ENCODE results near the gene TMC7. TPM values are rescaled to one million over a fixed set of nuclear protein-coding genes. Genes with fewer than 3 reads are reported as not detected.

The TMC7 gene
- total RNA-seq, 3 donors from 2014 or later: 0.64 to 1.3 (median 0.73) TPM

DNA sequence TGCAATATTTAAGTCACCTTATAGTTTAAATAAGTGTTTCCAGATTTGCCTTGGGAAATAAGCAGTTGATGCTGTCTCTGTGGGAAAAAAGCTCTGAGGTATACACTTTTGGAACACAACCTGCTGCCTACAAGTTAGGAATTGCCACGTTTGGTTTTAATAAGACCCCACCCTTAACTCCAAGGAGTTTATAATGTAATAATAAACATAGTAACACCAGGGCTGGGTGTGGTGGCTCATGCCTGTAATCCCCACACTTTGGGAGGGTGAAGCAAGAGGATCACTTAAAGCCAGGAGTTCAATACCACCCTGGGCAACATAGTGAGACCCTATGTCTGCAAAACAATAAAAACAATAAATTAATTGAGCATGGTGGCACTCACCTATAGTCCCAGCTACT, 41.7 kb upstream of the TMC7 start:
- no peaks in the 10 kb centered on the region for H3K27me3 ChIP-seq
- no peak for DNase-seq (ENCODE audit: low spot score in 2 of 2)
- no peaks in the 10 kb centered on the region for H3K36me3 ChIP-seq
- no peak overlapping the region for H3K4me3 ChIP-seq
- no peak overlapping the region for H3K27ac ChIP-seq
- intact Hi-C loops (cut with DNase I; ENCODE audit: low total_unique reads): no loop called here
- TF ChIP-seq, protein P1, sequence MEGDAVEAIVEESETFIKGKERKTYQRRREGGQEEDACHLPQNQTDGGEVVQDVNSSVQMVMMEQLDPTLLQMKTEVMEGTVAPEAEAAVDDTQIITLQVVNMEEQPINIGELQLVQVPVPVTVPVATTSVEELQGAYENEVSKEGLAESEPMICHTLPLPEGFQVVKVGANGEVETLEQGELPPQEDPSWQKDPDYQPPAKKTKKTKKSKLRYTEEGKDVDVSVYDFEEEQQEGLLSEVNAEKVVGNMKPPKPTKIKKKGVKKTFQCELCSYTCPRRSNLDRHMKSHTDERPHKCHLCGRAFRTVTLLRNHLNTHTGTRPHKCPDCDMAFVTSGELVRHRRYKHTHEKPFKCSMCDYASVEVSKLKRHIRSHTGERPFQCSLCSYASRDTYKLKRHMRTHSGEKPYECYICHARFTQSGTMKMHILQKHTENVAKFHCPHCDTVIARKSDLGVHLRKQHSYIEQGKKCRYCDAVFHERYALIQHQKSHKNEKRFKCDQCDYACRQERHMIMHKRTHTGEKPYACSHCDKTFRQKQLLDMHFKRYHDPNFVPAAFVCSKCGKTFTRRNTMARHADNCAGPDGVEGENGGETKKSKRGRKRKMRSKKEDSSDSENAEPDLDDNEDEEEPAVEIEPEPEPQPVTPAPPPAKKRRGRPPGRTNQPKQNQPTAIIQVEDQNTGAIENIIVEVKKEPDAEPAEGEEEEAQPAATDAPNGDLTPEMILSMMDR (IDR thresholded peaks at IDR 0.05): no peak
- TF ChIP-seq POLR2AphosphoS5 (IDR thresholded peaks at IDR 0.05) (no peak), POLR2A (IDR thresholded peaks at IDR 0.05) (no peak)
- H3K4me1 ChIP-seq: no peaks in the 10 kb centered on the region
- H3K9me3 ChIP-seq: no peaks in the 10 kb centered on the region

DNA sequence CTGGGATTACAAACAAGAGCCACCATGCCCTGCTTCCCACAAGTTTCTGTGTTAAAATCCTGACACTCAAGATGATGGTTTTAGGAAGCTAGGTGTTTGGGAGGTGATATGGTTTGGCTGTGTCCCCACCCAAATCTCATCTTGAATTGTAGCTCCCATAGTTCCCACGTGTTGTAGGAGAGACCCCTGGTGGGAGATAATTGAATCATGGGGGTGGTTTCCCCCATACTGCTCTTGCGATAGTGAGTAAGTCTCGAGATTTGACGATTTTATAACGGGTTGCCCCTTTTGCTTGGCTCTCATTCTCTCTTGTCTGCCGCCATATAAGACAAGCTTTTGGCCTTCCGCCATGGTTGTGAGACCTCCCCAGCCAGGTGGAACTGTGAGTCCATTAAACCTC, 40.3 kb upstream of the TMC7 start:
- intact Hi-C loops (cut with DNase I; ENCODE audit: low total_unique reads): no loop called here
- H3K27me3 ChIP-seq: no peaks in the 10 kb centered on the region

DNA sequence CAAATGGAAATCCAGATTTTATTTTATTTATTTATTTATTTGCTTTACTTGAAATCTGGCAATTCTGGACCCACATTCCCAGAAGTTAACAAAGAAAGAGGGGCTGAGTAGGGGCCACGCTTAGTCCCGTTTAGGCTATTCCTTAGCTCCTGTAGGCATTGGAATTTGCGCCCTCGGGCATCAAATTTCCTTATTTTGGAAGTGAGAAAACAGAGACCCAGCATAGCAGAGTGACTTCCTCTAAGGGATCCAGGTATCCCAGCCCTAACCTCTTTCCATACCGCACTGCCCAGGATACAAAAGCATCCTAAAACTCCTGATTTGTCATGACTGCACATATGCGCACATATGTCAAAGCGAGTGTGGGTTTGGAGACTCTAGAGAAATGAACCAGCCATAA, 38.5 kb upstream of the TMC7 start:
- Histone ChIP-seq H3K27me3 (no peaks in the 10 kb centered on the region), H3K4me3 (no peak overlapping the region), H3K36me3 (no peaks in the 10 kb centered on the region), H3K9me3 (no peaks in the 10 kb centered on the region), H3K4me1 (no peaks in the 10 kb centered on the region), H3K27ac (no peak overlapping the region)
- no peak for DNase-seq (ENCODE audit: low spot score in 2 of 2)
- intact Hi-C loops (cut with DNase I; ENCODE audit: low total_unique reads): no loop called here
- no peak for TF ChIP-seq POLR2A (IDR thresholded peaks at IDR 0.05)
- TF ChIP-seq POLR2AphosphoS5 (IDR thresholded peaks at IDR 0.05): no peak
- TF ChIP-seq, protein P1 (IDR thresholded peaks at IDR 0.05): no peak

More for the DNA sequence above, 40.3 kb upstream of the TMC7 start:
- Histone ChIP-seq H3K27ac (no peak overlapping the region), H3K9me3 (no peaks in the 10 kb centered on the region), H3K36me3 (no peaks in the 10 kb centered on the region), H3K4me1 (no peaks in the 10 kb centered on the region), H3K4me3 (no peak overlapping the region)
- no peak for DNase-seq (ENCODE audit: low spot score in 2 of 2)
- TF ChIP-seq, protein P1 (IDR thresholded peaks at IDR 0.05): no peak
- TF ChIP-seq POLR2AphosphoS5 (IDR thresholded peaks at IDR 0.05) (no peak), POLR2A (IDR thresholded peaks at IDR 0.05) (no peak)

DNA sequence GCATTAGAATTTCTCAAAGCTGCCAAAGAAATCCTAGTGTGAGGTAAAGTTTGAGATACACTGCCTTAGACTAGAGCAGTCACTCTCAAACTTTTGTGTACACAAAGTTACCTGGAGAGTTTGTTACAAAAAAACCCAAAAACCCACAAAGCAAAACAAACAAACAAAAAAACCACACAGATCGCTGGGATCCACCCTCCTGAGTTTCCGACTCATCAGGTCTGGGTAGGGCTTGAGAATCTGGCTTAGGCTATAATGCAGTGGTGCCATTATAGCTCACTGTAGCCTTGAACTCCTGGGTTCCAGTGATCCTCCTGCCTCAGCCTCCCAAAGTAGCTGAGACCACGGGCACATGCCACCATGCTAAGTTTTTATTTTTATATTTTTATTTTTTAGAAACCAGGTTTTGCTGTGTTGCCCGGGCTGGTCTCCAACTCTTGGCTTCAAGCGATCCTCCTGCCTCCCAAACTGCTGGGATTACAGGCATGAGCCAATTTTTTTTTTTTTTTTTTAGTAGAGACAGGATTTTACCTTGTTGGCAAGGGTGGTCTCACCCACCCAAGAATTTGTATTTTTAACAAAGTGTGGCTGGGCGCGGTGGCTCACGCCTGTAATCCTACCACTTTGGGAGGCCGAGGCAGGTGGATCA, 35.2 kb upstream of the TMC7 start:
- Histone ChIP-seq H3K27me3 (no peaks in the 10 kb centered on the region), H3K27ac (no peak overlapping the region), H3K36me3 (no peaks in the 10 kb centered on the region), H3K4me1 (no peaks in the 10 kb centered on the region), H3K4me3 (no peak overlapping the region), H3K9me3 (no peaks in the 10 kb centered on the region)
- TF ChIP-seq POLR2A (IDR thresholded peaks at IDR 0.05) (no peak), POLR2AphosphoS5 (IDR thresholded peaks at IDR 0.05) (no peak)
- TF ChIP-seq, protein P1 (IDR thresholded peaks at IDR 0.05): no peak
- intact Hi-C loops (cut with DNase I; ENCODE audit: low total_unique reads): no loop called here
- no peak for DNase-seq (ENCODE audit: low spot score in 2 of 2)

DNA sequence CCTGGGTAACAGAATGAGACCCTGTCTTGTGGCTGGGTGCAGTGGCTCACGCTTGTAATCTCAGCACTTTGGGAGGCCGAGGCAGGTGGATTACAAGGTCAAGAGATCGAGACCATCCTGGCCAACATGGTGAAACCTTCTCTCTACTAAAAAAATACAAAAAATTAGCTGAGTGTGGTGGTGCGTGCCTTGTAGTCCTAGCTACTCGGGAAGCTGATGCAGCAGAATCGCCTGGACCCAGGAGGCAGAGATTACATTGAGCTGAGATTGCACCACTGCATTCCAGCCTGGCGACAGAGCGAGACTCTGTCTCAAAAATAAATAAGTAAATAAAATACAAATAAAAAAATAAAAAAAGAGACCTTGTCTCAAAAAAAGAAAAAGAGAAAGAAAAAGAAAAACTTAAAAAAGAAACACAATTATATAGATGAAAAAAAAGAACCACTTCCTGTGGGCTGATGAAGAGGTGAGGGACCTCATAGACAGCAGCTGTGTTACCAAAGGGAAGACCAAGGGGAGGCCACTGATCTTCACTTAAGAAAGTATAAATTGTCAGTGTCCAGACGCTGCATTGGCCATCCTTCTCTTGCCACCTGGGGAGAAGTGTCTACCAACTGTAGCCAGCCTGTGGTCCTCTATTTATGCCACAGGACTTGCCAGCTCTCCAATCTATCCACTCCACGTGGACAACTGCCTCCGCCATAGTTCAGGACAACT, 33.1 kb upstream of the TMC7 start:
- Histone ChIP-seq H3K36me3 (no peaks in the 10 kb centered on the region), H3K27me3 (no peaks in the 10 kb centered on the region), H3K4me1 (no peaks in the 10 kb centered on the region), H3K9me3 (no peaks in the 10 kb centered on the region), H3K27ac (no peak overlapping the region), H3K4me3 (no peak overlapping the region)
- intact Hi-C loops (cut with DNase I; ENCODE audit: low total_unique reads): no loop called here
- no peak for DNase-seq (ENCODE audit: low spot score in 2 of 2)
- TF ChIP-seq, protein P1 (IDR thresholded peaks at IDR 0.05): no peak
- TF ChIP-seq POLR2A (IDR thresholded peaks at IDR 0.05) (no peak), POLR2AphosphoS5 (IDR thresholded peaks at IDR 0.05) (no peak)

Measured in breast epithelium (tissue), 4 donors.